Uterus (tissue), 2 donors: Measurements from ENCODE around the gene LDHAL6A.

Source experiments
- CTCF ChIP-seq, 4 experiments: fragments of 200-600 bp in 2 of 4; fragments of 450-650 bp in 2 of 4; sonication (generic) in 2 of 4; IDR thresholded peaks; one replicate each; pipeline ENCODE4 v1.5.1; 2016 to 2019; ENCODE audit warnings: antibody characterized with exemption in 4 of 4, mild to moderate bottlenecking in 2 of 4, moderate library complexity in 1 of 4
- POLR2A ChIP-seq, 2 donors: fragments of 450-650 bp; IDR thresholded peaks; one replicate each; pipeline ENCODE4 v1.6.1; 2016; ENCODE audit warnings: antibody characterized with exemption in 2 of 2, mild to moderate bottlenecking in 1 of 2, moderate library complexity in 1 of 2

- no peak for TF ChIP-seq CTCF (IDR thresholded peaks at IDR 0.05)
- TF ChIP-seq POLR2A (IDR thresholded peaks at IDR 0.05): no peak
Observed at GRCh38 chr11:18416459-18416858, 39.2 kb upstream of the LDHAL6A start.
